CD4-positive, alpha-beta T cell (primary cell): ENCODE results near the gene HOXB7. TPM values are rescaled to one million over a fixed set of nuclear protein-coding genes. Genes with fewer than 3 reads are reported as not detected.

ENCODE experiments used
- ATAC-seq: fragments of 200-7000 bp; cut with Tn5 transposase; one replicate; pipeline ENCODE4 v1.10.0; 2022; ENCODE audit warnings: mild to moderate bottlenecking; ENCODE audit not compliant: poor library complexity
- CTCF ChIA-PET: fragments of 350-600 bp; sonication (Branson Sonifier 250); formaldehyde crosslinking; loops from one replicate; lab custom pipeline; 2021; ENCODE audit warnings: antibody characterized with exemption, inconsistent platforms; lab: Charles Lee
- POLR2A ChIA-PET: fragments of 350-600 bp; sonication (Branson Sonifier 250); formaldehyde crosslinking; loops from one replicate; lab custom pipeline; 2021; ENCODE audit warnings: antibody characterized with exemption, inconsistent platforms; lab: Charles Lee
- DNase-seq, 14 experiments: peaks; one replicate each; pipeline ENCODE4 v3.0.0-alpha.2; 2013 to 2020; ENCODE audit warnings: mixed read lengths in 2 of 14
- H3K27ac ChIP-seq, 2 donors: one replicate each; pipeline versions ENCODE4 v1.5.1 to v1.7.0; 2013; ENCODE audit warnings: low read length in 2 of 2, low read depth in 1 of 2, mild to moderate bottlenecking in 1 of 2
- H3K27me3 ChIP-seq, 2 experiments: 1 replicate in 1 of 2; 2 replicates in 1 of 2; pipeline versions ENCODE4 v1.6.1 to v1.7.0; 2013; ENCODE audit warnings: low read length in 2 of 2, control low read depth in 1 of 2, mild to moderate bottlenecking in 1 of 2, moderate library complexity in 1 of 2; ENCODE audit not compliant: insufficient read depth in 2 of 2, control insufficient read depth in 1 of 2
- H3K36me3 ChIP-seq: one replicate; pipeline ENCODE4 v1.6.1; 2013; ENCODE audit warnings: low read length, control low read depth; ENCODE audit not compliant: insufficient read depth
- H3K4me1 ChIP-seq: one replicate; pipeline ENCODE4 v1.6.1; 2013; ENCODE audit warnings: low read length, control low read depth; ENCODE audit not compliant: insufficient read depth
- H3K4me3 ChIP-seq: one replicate; pipeline ENCODE4 v1.5.1; 2013; ENCODE audit warnings: mild to moderate bottlenecking, low read length, moderate library complexity
- H3K9me3 ChIP-seq, 2 experiments: 1 replicate in 1 of 2; 2 replicates in 1 of 2; pipeline versions ENCODE4 v1.6.1 to v1.7.0; 2013; ENCODE audit warnings: low read length in 2 of 2, mild to moderate bottlenecking in 2 of 2, control low read depth in 1 of 2, moderate library complexity in 1 of 2; ENCODE audit not compliant: control insufficient read depth in 1 of 2, insufficient read depth in 1 of 2
- H3K27ac Mint-ChIP-seq: one replicate; pipeline ENCODE4 v1.8.0; 2020; ENCODE audit warnings: mixed read lengths
- H3K27me3 Mint-ChIP-seq: one replicate; pipeline ENCODE4 v1.8.0; 2021; ENCODE audit warnings: mixed read lengths
- H3K36me3 Mint-ChIP-seq: one replicate; pipeline ENCODE4 v1.8.0; 2021; ENCODE audit warnings: low read depth, mixed read lengths
- H3K4me1 Mint-ChIP-seq: one replicate; pipeline ENCODE4 v1.8.0; 2021; ENCODE audit warnings: low read depth, mixed read lengths
- H3K4me3 Mint-ChIP-seq: one replicate; pipeline ENCODE4 v1.8.0; 2020; ENCODE audit warnings: mild to moderate bottlenecking, mixed read lengths
- H3K9me3 Mint-ChIP-seq: one replicate; pipeline ENCODE4 v1.8.0; 2020; ENCODE audit warnings: mixed read lengths
- intact Hi-C, 2 experiments: fragments of 100-400 bp; cut with DNase I in 1 of 2; cut with micrococcal nuclease in 1 of 2; formaldehyde crosslinking; loops; one replicate each; pipeline versions ENCODE4 v1.15.1 to v1.9.0; 2023 to 2025; cut with DNase I, micrococcal nuclease
- total RNA-seq, 174 experiments: library from RNA in 2 of 174; stranded (reverse) in 2 of 174; gene quantifications; one replicate each; pipeline ENCODE4 v1.2.3 and lab custom pipeline; 2021 to 2026
- TF ChIP-seq, protein P1 (sequence below): fragments of 200-600 bp; IDR thresholded peaks from one replicate; pipeline ENCODE4 v1.8.0; 2022; ENCODE audit warnings: antibody characterized with exemption, mild to moderate bottlenecking

Gene HOXB7
- total RNA-seq, 2 experiments from 2014 or later: not detected

DNA sequence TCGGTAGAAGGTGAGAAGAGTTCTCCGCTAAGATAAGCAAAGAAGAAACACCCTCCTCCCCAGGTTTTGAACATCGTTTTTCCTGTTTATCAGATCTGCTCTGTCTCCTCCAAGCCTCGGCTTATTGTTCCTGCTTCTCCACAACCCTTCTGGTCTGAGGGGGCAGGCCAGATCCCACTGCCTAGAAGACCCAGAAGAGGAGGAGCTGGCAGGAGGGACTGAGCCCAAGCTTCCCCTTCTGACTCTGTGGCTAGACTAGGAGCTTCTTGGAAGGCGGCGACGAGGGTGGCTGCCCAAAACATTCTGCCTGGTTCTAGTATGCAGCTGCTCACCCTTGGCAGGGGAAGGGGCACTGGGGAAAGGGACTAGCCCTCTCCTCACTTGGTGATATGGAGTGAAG lies 12.1 kb downstream of the HOXB7 start:
- Mint-ChIP-seq H3K9me3 (no peaks in the 10 kb centered on the region), H3K36me3 (no peaks in the 10 kb centered on the region), H3K27ac (no peak overlapping the region), H3K27me3 (peaks cover 98% of the 10 kb centered on the region), H3K4me3 (no peak overlapping the region), H3K4me1 (peaks cover 40% of the 10 kb centered on the region)
- H3K9me3 ChIP-seq: peaks cover 0 to 32% of the 10 kb centered on the region in 2 experiments
- DNase-seq (no peak), ATAC-seq (no peak)
- no peak overlapping the region for H3K4me3 ChIP-seq
- ChIA-PET CTCF (interaction anchor here (1.1 kb wide), 1 partner anchor 14 kb away, joined by 3 read pairs; no protein-coding TSS in a partner anchor), POLR2A (no interaction called here)
- TF ChIP-seq, protein P1, sequence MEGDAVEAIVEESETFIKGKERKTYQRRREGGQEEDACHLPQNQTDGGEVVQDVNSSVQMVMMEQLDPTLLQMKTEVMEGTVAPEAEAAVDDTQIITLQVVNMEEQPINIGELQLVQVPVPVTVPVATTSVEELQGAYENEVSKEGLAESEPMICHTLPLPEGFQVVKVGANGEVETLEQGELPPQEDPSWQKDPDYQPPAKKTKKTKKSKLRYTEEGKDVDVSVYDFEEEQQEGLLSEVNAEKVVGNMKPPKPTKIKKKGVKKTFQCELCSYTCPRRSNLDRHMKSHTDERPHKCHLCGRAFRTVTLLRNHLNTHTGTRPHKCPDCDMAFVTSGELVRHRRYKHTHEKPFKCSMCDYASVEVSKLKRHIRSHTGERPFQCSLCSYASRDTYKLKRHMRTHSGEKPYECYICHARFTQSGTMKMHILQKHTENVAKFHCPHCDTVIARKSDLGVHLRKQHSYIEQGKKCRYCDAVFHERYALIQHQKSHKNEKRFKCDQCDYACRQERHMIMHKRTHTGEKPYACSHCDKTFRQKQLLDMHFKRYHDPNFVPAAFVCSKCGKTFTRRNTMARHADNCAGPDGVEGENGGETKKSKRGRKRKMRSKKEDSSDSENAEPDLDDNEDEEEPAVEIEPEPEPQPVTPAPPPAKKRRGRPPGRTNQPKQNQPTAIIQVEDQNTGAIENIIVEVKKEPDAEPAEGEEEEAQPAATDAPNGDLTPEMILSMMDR: no peak
- H3K27me3 ChIP-seq: peaks cover 93 to 97% of the 10 kb centered on the region in 2 experiments
- no peak overlapping the region for H3K27ac ChIP-seq
- no peaks in the 10 kb centered on the region for H3K36me3 ChIP-seq
- peaks cover 54% of the 10 kb centered on the region for H3K4me1 ChIP-seq
- intact Hi-C loops: no loop called here

DNA sequence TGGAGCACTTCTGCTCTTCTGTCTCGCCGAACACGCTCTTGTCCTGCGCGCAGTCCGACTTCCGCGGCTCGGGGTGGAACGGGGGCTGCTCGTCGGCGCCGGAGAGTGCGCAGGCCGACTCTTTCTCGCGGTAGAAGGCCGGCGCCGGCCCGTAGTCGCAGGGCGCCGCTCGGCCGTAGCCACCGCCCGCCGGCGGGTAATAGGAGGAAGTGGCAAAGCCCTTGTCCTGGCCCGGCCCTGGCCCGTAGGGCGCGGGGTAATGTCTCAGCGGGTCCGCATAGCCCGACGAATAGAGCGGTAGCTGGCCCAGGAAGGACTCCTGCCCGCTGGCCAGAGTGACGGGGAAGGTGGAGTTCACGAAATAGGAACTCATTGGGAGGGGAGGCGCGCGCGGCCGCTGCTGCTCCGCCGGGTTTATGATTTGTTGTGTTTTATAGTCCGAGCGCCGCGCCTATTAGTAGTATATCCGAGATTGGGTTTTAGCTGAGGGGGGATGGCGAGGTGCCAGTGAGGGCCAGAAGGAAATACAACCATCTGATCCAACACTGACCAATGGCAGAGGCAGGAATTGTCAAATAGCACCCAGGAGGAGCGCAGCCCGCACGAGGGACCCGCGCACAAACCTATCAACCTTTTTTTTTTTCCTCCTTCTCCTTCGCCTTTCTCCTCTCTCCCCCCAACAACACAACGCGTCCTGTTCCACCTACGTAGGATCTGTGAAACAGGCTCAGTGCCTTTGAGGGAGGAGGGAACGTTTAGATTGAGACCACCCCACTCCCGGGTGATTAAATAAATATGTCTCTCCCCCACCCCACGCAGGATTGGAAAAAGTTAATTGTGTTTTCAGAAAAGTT lies 12.8 kb downstream of the HOXB7 start:
- Histone ChIP-seq H3K27me3 (peaks cover 89 to 96% of the 10 kb centered on the region in 2 experiments), H3K27ac (no peak overlapping the region), H3K4me3 (peak overlapping the region; percentile 47), H3K9me3 (peaks cover 0 to 29% of the 10 kb centered on the region in 2 experiments), H3K4me1 (peaks cover 58% of the 10 kb centered on the region), H3K36me3 (no peaks in the 10 kb centered on the region)
- Mint-ChIP-seq H3K27me3 (peaks cover 98% of the 10 kb centered on the region), H3K9me3 (no peaks in the 10 kb centered on the region), H3K4me3 (peak overlapping the region; percentile 69), H3K27ac (no peak overlapping the region), H3K36me3 (no peaks in the 10 kb centered on the region), H3K4me1 (peaks cover 47% of the 10 kb centered on the region)
- ChIA-PET POLR2A (no interaction called here), CTCF (no interaction called here)
- ATAC-seq (no peak), DNase-seq (peak in 4 of 14 experiments; percentile 23 to 72 (median 59))
- intact Hi-C loops: no loop called here
- TF ChIP-seq, protein P1: no peak

DNA sequence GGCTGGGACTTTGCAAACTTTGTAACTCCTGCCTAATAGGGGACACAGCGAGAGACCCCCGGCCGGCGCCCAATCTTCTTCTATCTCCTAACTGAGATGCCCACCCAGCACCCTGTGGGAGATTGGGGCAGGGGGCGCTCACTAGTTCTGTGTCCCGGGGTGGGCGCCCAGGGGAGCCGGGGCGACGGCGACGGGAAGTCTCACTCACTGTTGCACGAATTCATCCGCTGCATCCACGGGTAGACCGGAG lies 13.4 kb downstream of the HOXB7 start:
- ChIA-PET POLR2A (no interaction called here), CTCF (no interaction called here)
- Mint-ChIP-seq H3K27me3 (peaks cover 98% of the 10 kb centered on the region), H3K4me3 (peak overlapping the region; percentile 69), H3K9me3 (no peaks in the 10 kb centered on the region), H3K36me3 (no peaks in the 10 kb centered on the region), H3K4me1 (peaks cover 49% of the 10 kb centered on the region), H3K27ac (no peak overlapping the region)
- ATAC-seq (peak; percentile 31), DNase-seq (peak in 2 of 14 experiments; percentile 33 to 53)
- Histone ChIP-seq H3K9me3 (peaks cover 0 to 29% of the 10 kb centered on the region in 2 experiments), H3K27ac (no peak overlapping the region), H3K4me1 (peaks cover 58% of the 10 kb centered on the region), H3K36me3 (no peaks in the 10 kb centered on the region), H3K27me3 (peaks cover 89 to 96% of the 10 kb centered on the region in 2 experiments), H3K4me3 (peak overlapping the region; percentile 47)
- TF ChIP-seq, protein P1: no peak
- intact Hi-C loops: no loop called here
